HG02981 (cell line): ENCODE results near the gene DCDC2C.

Experiments used
- ATAC-seq: cut with Tn5 transposase; IDR thresholded peaks from one replicate; pipeline ENCODE4 v1.9.1; 2021; ENCODE audit warnings: mild to moderate bottlenecking, moderate library complexity; ENCODE audit not compliant: unreplicated experiment

DCDC2C gene

DNA sequence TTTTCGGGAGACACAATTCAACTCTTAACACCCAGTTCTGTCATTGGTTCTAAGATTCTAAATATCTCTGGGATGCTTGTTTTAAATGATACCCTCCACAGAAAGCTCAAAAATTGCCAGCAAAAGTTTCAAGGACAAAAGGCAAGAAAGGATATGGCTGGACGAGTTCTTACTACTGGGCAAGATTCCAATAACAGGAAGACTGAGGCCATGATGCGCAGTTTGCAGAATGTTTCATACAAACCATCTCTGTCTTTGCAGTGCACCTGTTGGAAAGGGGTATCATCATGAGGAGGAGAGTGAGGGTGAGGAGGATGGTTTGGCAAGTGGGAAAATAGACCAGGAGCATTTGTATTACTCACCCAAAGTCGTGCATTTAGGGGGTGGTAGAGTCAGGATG, 172.8 kb downstream of the DCDC2C start:
- ATAC-seq = no peak

DNA sequence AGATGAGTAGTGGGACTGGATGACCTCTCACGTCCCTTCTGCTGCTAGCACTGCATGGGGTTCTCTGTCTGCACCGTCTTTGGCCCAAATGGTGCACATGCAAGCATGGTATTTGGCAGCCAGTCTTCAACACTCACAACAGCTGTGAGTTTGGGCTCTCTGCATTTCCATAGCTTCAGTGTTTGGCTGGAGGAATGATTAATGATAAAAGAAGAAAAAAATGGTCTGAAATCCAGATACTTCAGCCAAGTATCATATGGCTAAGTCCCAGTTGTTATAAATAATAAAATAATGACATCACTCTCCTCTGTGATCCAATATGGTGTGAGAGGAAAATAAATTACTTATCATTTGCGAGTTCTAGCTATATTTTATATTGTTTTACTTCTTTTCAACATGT, 173.3 kb downstream of the DCDC2C start:
- ATAC-seq = no peak

DNA sequence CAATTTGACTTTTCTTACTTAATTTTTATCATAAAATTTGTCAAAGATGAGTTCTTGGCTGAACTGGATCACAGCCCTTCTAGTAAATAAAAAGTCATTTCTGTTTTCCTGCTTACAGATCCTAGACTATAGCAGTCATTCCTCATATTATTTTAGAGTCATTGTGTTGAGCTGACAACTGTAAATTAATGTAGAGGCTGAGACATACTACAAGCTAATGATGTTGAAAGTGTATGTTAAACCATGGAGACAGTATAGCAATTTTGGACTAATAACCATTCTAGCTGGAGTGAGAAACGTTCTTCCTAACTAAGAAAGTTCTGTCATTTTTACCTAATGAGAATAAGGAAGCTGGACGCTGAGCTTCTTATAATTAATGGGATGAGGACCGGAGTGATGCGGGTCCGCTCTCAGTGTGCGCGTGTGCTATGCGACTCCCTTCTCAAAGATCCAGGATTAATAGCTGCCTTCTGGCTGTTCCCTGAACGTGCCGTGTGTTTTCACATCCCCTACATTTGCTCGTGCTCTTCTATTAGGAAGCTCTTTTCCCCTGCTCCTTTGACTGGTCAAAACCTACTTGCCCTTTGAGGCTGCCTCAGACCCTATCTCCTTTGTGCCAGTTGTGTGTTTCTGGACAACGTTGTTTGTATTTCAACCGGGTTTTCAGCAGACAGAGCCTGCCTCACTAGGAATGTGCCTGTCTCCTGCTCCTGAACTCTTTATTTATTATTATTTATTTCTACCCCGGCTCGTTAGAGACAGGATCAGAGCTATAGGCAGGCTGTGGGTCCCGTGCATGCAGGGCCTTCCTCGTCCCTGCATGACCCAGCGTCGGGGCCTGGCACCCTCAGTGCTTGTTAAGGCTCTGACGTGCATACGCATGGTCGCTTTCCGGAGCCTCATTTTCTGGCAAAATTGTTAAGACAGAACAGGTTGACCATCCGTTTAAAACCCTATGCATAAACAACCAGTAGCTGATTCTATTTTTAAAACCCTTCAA, 182.6 kb downstream of the DCDC2C start:
- ATAC-seq = no peak

DNA sequence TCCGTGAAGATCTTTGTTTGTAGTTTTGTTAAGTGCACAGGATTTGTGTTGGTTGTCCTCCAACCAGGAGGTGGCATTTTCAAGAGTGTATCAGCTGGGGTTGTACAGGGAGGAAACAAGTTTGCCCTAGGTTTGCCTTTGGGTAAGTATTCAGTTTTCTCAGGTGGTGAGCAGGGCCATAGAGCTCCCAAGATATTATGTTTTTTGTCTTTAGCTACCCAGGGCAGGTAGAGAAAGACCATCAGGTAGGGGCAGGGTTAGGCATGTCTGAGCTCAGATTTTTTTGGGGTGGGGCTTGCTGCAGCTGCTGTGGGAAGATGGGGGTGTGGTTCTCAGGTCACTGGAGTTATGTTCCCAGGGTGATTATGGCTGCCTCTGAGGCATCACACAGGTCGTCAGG, 191.6 kb downstream of the DCDC2C start:
- ATAC-seq = no peak
